ENCODE data around the gene EPHA3. TPM values are rescaled to one million over a fixed set of nuclear protein-coding genes. Genes with fewer than 3 reads are reported as not detected.

EPHA3 gene
- total RNA-seq, 1 donor from 2014 or later, result not detected

DNA sequence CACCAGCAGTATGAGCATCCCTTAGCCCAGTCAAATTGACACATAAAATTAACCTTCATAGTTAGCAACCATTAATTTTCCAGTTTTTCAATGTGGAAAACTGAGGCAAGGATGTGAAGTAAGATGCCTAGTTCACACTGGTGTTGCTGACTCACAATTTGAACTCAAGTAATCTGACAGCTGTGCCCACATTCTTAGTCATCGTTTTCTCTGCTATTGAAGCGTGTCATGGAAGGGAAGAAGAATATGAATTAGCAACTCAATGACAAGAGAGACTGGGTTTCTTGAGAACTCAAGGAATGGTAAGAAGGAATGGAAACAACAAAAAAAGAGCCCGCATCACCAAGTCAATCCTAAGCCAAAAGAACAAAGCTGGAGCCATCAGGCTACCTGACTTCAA, 261.4 kb downstream of the EPHA3 start:
- Mint-ChIP-seq H3K27me3 (ENCODE audit: insufficient read depth) (no peaks in the 10 kb centered on the region), H3K27ac (no peak overlapping the region)

GRCh38 chr3:89372456-89372855, 265.0 kb downstream of the EPHA3 start:
- no peaks in the 10 kb centered on the region for H3K36me3 Mint-ChIP-seq (ENCODE audit: low read depth)
- intact Hi-C loops (cut with micrococcal nuclease), result no loop called here
- no peak overlapping the region for H3K4me3 Mint-ChIP-seq
- H3K27ac Mint-ChIP-seq, result no peak overlapping the region
- H3K27me3 Mint-ChIP-seq (ENCODE audit: insufficient read depth), result no peaks in the 10 kb centered on the region
- no peaks in the 10 kb centered on the region for H3K4me1 Mint-ChIP-seq (ENCODE audit: low read depth)
- peaks cover 8% of the 10 kb centered on the region for H3K9me3 Mint-ChIP-seq
- no peak for DNase-seq (ENCODE audit: low spot score)

More for the DNA sequence above, 261.4 kb downstream of the EPHA3 start:
- intact Hi-C loops (cut with micrococcal nuclease), result no loop called here
- Mint-ChIP-seq H3K9me3 (peaks cover 8% of the 10 kb centered on the region), H3K4me1 (ENCODE audit: low read depth) (no peaks in the 10 kb centered on the region), H3K4me3 (no peak overlapping the region), H3K36me3 (ENCODE audit: low read depth) (no peaks in the 10 kb centered on the region)
- no peak for DNase-seq (ENCODE audit: low spot score)

- Mint-ChIP-seq H3K27ac (no peak overlapping the region), H3K9me3 (peaks cover 7% of the 10 kb centered on the region), H3K36me3 (ENCODE audit: low read depth) (no peaks in the 10 kb centered on the region), H3K4me1 (ENCODE audit: low read depth) (no peaks in the 10 kb centered on the region), H3K4me3 (no peak overlapping the region), H3K27me3 (ENCODE audit: insufficient read depth) (no peaks in the 10 kb centered on the region)
- intact Hi-C loops (cut with micrococcal nuclease), result no loop called here
- DNase-seq (ENCODE audit: low spot score), result no peak
Measured at GRCh38 chr3:89373434-89373833, 266.0 kb downstream of the EPHA3 start.

- Mint-ChIP-seq H3K4me1 (ENCODE audit: low read depth) (no peaks in the 10 kb centered on the region), H3K27me3 (ENCODE audit: insufficient read depth) (no peaks in the 10 kb centered on the region), H3K9me3 (no peaks in the 10 kb centered on the region), H3K4me3 (no peak overlapping the region), H3K27ac (no peak overlapping the region), H3K36me3 (ENCODE audit: low read depth) (no peaks in the 10 kb centered on the region)
- intact Hi-C loops (cut with micrococcal nuclease), result no loop called here
- no peak for DNase-seq (ENCODE audit: low spot score)
Measured at GRCh38 chr3:89375451-89375850, 268.0 kb downstream of the EPHA3 start.

GRCh38 chr3:89380016-89380415, 272.6 kb downstream of the EPHA3 start:
- Mint-ChIP-seq H3K4me1 (ENCODE audit: low read depth) (no peaks in the 10 kb centered on the region), H3K27ac (no peak overlapping the region), H3K9me3 (no peaks in the 10 kb centered on the region), H3K4me3 (no peak overlapping the region), H3K36me3 (ENCODE audit: low read depth) (no peaks in the 10 kb centered on the region), H3K27me3 (ENCODE audit: insufficient read depth) (no peaks in the 10 kb centered on the region)
- no peak for DNase-seq (ENCODE audit: low spot score)
- intact Hi-C loops (cut with micrococcal nuclease), result no loop called here

GRCh38 chr3:89392991-89393390, 285.6 kb downstream of the EPHA3 start:
- H3K4me3 Mint-ChIP-seq, result no peak overlapping the region
- DNase-seq (ENCODE audit: low spot score), result no peak
- intact Hi-C loops (cut with micrococcal nuclease), result no loop called here
- peaks cover 15% of the 10 kb centered on the region for H3K9me3 Mint-ChIP-seq
- H3K36me3 Mint-ChIP-seq (ENCODE audit: low read depth), result no peaks in the 10 kb centered on the region
- no peaks in the 10 kb centered on the region for H3K27me3 Mint-ChIP-seq (ENCODE audit: insufficient read depth)
- no peaks in the 10 kb centered on the region for H3K4me1 Mint-ChIP-seq (ENCODE audit: low read depth)
- no peak overlapping the region for H3K27ac Mint-ChIP-seq

- Mint-ChIP-seq H3K4me3 (no peak overlapping the region), H3K27ac (no peak overlapping the region), H3K27me3 (ENCODE audit: insufficient read depth) (no peaks in the 10 kb centered on the region), H3K9me3 (peaks cover 4% of the 10 kb centered on the region), H3K36me3 (ENCODE audit: low read depth) (no peaks in the 10 kb centered on the region), H3K4me1 (ENCODE audit: low read depth) (no peaks in the 10 kb centered on the region)
- intact Hi-C loops (cut with micrococcal nuclease), result no loop called here
- DNase-seq (ENCODE audit: low spot score), result no peak
Measured at GRCh38 chr3:89395456-89395855, 288.0 kb downstream of the EPHA3 start.

DNA sequence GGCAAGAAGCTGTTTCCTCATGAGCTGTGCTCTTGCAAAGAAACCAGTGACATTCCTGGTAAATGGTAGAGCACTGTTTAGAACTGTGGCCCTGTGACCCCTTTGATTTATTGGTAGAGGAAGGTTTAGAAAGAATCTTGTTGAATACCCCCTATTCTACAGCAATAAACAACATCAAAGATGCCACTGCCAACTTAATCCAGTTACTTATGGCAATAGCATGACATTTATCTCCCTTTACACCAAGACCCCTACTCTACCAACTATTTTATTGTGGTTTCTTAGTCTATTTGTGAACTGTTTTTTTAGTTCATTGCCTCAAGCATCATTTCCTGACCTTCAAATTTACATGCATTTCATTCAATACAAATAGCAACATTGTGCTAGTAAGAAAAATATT, 288.6 kb downstream of the EPHA3 start:
- Mint-ChIP-seq H3K27ac (no peak overlapping the region), H3K4me3 (no peak overlapping the region), H3K4me1 (ENCODE audit: low read depth) (no peaks in the 10 kb centered on the region), H3K27me3 (ENCODE audit: insufficient read depth) (no peaks in the 10 kb centered on the region), H3K9me3 (peaks cover 4% of the 10 kb centered on the region), H3K36me3 (ENCODE audit: low read depth) (no peaks in the 10 kb centered on the region)
- DNase-seq (ENCODE audit: low spot score), result no peak
- intact Hi-C loops (cut with micrococcal nuclease), result no loop called here

- Mint-ChIP-seq H3K27ac (no peak overlapping the region), H3K4me3 (no peak overlapping the region), H3K9me3 (no peaks in the 10 kb centered on the region), H3K4me1 (ENCODE audit: low read depth) (no peaks in the 10 kb centered on the region), H3K36me3 (ENCODE audit: low read depth) (no peaks in the 10 kb centered on the region), H3K27me3 (ENCODE audit: insufficient read depth) (no peaks in the 10 kb centered on the region)
- intact Hi-C loops (cut with micrococcal nuclease), result no loop called here
- DNase-seq (ENCODE audit: low spot score), result no peak
Measured at GRCh38 chr3:89402051-89402450, 294.6 kb downstream of the EPHA3 start.

- intact Hi-C loops (cut with micrococcal nuclease), result no loop called here
Measured at GRCh38 chr3:89405176-89405575, 297.8 kb downstream of the EPHA3 start.

DNA sequence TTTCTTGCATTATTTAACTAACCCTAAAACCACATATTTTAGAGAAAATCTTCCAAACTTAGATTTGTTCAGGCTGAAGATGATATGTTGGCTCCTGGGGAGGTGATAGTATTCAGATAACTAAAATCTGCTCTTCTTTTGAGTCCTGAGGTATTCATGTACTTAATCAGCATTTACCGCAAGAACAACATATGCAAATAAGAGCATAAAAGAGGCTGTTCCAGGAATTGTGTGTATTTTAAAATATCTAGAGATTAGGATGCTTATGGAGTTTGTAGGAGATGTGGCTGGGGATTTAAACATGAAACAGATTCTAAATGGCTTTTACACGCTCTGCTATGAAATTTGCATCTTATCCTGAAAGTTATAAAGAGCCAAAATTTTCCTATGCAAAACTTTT, 298.2 kb downstream of the EPHA3 start:
- Mint-ChIP-seq H3K36me3 (ENCODE audit: low read depth) (no peaks in the 10 kb centered on the region), H3K27me3 (ENCODE audit: insufficient read depth) (no peaks in the 10 kb centered on the region), H3K27ac (no peak overlapping the region), H3K4me3 (no peak overlapping the region), H3K4me1 (ENCODE audit: low read depth) (no peaks in the 10 kb centered on the region), H3K9me3 (peaks cover 5% of the 10 kb centered on the region)
- intact Hi-C loops (cut with micrococcal nuclease), result no loop called here
- DNase-seq (ENCODE audit: low spot score), result no peak

More at GRCh38 chr3:89405176-89405575, 297.8 kb downstream of the EPHA3 start:
- no peak overlapping the region for H3K27ac Mint-ChIP-seq
- no peaks in the 10 kb centered on the region for H3K27me3 Mint-ChIP-seq (ENCODE audit: insufficient read depth)
- peaks cover 5% of the 10 kb centered on the region for H3K9me3 Mint-ChIP-seq
- no peak overlapping the region for H3K4me3 Mint-ChIP-seq
- H3K4me1 Mint-ChIP-seq (ENCODE audit: low read depth), result no peaks in the 10 kb centered on the region
- no peak for DNase-seq (ENCODE audit: low spot score)
- no peaks in the 10 kb centered on the region for H3K36me3 Mint-ChIP-seq (ENCODE audit: low read depth)

- H3K27me3 Mint-ChIP-seq (ENCODE audit: insufficient read depth), result no peaks in the 10 kb centered on the region
- H3K36me3 Mint-ChIP-seq (ENCODE audit: low read depth), result no peaks in the 10 kb centered on the region
- H3K27ac Mint-ChIP-seq, result no peak overlapping the region
- intact Hi-C loops (cut with micrococcal nuclease), result no loop called here
- no peaks in the 10 kb centered on the region for H3K4me1 Mint-ChIP-seq (ENCODE audit: low read depth)
- DNase-seq (ENCODE audit: low spot score), result no peak
- H3K9me3 Mint-ChIP-seq, result peaks cover 5% of the 10 kb centered on the region
- H3K4me3 Mint-ChIP-seq, result no peak overlapping the region
Measured at GRCh38 chr3:89411201-89411600, 303.8 kb downstream of the EPHA3 start.

- intact Hi-C loops (cut with micrococcal nuclease), result no loop called here
- H3K9me3 Mint-ChIP-seq, result peaks cover under 1% of the 10 kb centered on the region
- H3K27ac Mint-ChIP-seq, result no peak overlapping the region
- no peak overlapping the region for H3K4me3 Mint-ChIP-seq
- DNase-seq (ENCODE audit: low spot score), result no peak
- H3K27me3 Mint-ChIP-seq (ENCODE audit: insufficient read depth), result no peaks in the 10 kb centered on the region
- no peaks in the 10 kb centered on the region for H3K4me1 Mint-ChIP-seq (ENCODE audit: low read depth)
- H3K36me3 Mint-ChIP-seq (ENCODE audit: low read depth), result no peaks in the 10 kb centered on the region
Measured at GRCh38 chr3:89414270-89414669, 306.8 kb downstream of the EPHA3 start.

GRCh38 chr3:89419647-89420241, 312.3 kb downstream of the EPHA3 start:
- Mint-ChIP-seq H3K4me1 (ENCODE audit: low read depth) (no peaks in the 10 kb centered on the region), H3K36me3 (ENCODE audit: low read depth) (no peaks in the 10 kb centered on the region)

More at GRCh38 chr3:89419647-89420241, 312.3 kb downstream of the EPHA3 start:
- H3K27ac Mint-ChIP-seq, result no peak overlapping the region
- H3K27me3 Mint-ChIP-seq (ENCODE audit: insufficient read depth), result no peaks in the 10 kb centered on the region
- intact Hi-C loops (cut with micrococcal nuclease), result no loop called here
- DNase-seq (ENCODE audit: low spot score), result no peak
- H3K4me3 Mint-ChIP-seq, result no peak overlapping the region
- H3K9me3 Mint-ChIP-seq, result no peaks in the 10 kb centered on the region

Measured in activated T-helper 1 cell treated with anti-CD3 and anti-CD28 coated beads, Interleukin-12 subunit alpha, Interleukin-12 subunit beta, Interleukin-2, Interleukin-4 antibody, amounts not matched to agents 30 ng/mL and 10 ng/mL and 1 ng/mL, durations not matched to agents 14 hours and 24 hours and 36 hours (primary cell).